HEK293T (cell line): ENCODE measurements around the gene DCX.

Experiments used
- BHLHE40 ChIP-seq: fragments of 450-650 bp; IDR thresholded peaks from 2 replicates; pipeline ENCODE4 v1.6.1; 2016; ENCODE audit warnings: mild to moderate bottlenecking, moderate library complexity, borderline replicate concordance
- ELF4 ChIP-seq: fragments of 450-650 bp; IDR thresholded peaks from 2 replicates; pipeline ENCODE4 v1.6.1; 2017; ENCODE audit warnings: antibody characterized with exemption
- FOXA1 ChIP-seq: fragments of 450-650 bp; IDR thresholded peaks from 2 replicates; pipeline ENCODE4 v1.6.1; 2016; ENCODE audit warnings: mild to moderate bottlenecking
- FOXK2 ChIP-seq: fragments of 450-650 bp; IDR thresholded peaks from 2 replicates; pipeline ENCODE4 v1.6.1; 2016; ENCODE audit warnings: mild to moderate bottlenecking
- FOXM1 ChIP-seq: fragments of 450-650 bp; IDR thresholded peaks from 2 replicates; pipeline ENCODE4 v1.6.1; 2017; ENCODE audit warnings: mild to moderate bottlenecking, borderline replicate concordance
- L3MBTL2 ChIP-seq: fragments of 450-650 bp; conservative IDR thresholded peaks from 2 replicates; pipeline ENCODE4 v1.6.1; 2016; ENCODE audit warnings: mild to moderate bottlenecking
- LEF1 ChIP-seq: fragments of 450-650 bp; IDR thresholded peaks from 2 replicates; pipeline ENCODE4 v1.6.1; 2017; ENCODE audit warnings: mild to moderate bottlenecking, borderline replicate concordance
- NFRKB ChIP-seq: fragments of 450-650 bp; IDR thresholded peaks from 2 replicates; pipeline ENCODE4 v1.6.1; 2016; ENCODE audit warnings: mild to moderate bottlenecking, moderate library complexity
- PKNOX1 ChIP-seq: fragments of 450-650 bp; IDR thresholded peaks from 2 replicates; pipeline ENCODE4 v1.6.1; 2016
- ZNF384 ChIP-seq: fragments of 450-650 bp; IDR thresholded peaks from 2 replicates; pipeline ENCODE4 v1.6.1; 2016

GRCh38 chrX:111443946-111444345 is 32.0 kb upstream of the DCX start:
- TF ChIP-seq PKNOX1 (no peak), FOXA1 (no peak), BHLHE40 (no peak), FOXK2 (no peak), NFRKB (no peak), L3MBTL2 (no peak), FOXM1 (no peak), ZNF384 (no peak), ELF4 (no peak), LEF1 (no peak)
